ENCODE data around the gene PLEKHG1.

DNA sequence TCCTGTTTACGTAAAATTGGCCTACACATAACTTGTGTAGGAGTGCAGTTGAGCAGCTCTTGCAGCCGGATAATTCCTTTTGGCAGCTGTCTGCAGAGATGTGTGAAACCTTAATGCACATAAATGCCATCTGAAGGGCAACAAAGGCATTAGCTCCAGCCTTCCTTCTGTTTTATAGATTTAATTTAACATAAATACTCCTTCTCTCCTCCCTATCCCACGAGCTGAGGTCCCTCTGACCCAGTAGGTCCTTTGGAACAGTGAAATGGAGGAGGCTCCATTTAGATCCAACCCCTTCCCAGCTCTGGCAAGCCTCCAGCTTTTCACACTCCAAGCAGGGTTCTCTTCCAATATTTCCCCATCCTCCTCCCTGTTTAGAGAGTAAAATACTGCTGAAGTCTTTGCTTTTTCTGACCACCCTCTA lies 6.5 kb downstream of the PLEKHG1 start:
- TF ChIP-seq, protein P1, sequence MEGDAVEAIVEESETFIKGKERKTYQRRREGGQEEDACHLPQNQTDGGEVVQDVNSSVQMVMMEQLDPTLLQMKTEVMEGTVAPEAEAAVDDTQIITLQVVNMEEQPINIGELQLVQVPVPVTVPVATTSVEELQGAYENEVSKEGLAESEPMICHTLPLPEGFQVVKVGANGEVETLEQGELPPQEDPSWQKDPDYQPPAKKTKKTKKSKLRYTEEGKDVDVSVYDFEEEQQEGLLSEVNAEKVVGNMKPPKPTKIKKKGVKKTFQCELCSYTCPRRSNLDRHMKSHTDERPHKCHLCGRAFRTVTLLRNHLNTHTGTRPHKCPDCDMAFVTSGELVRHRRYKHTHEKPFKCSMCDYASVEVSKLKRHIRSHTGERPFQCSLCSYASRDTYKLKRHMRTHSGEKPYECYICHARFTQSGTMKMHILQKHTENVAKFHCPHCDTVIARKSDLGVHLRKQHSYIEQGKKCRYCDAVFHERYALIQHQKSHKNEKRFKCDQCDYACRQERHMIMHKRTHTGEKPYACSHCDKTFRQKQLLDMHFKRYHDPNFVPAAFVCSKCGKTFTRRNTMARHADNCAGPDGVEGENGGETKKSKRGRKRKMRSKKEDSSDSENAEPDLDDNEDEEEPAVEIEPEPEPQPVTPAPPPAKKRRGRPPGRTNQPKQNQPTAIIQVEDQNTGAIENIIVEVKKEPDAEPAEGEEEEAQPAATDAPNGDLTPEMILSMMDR (IDR thresholded peaks at IDR 0.05) = no peak
- TF ChIP-seq POLR2A (IDR thresholded peaks at IDR 0.05) = no peak

Data from testis (tissue), 2 donors.